GM06990 (cell line): ENCODE measurements around the gene CHST3.

Source experiments
- DNase-seq: peaks from one replicate; pipeline ENCODE4 v3.0.0-alpha.2; 2011; ENCODE audit not compliant: insufficient read length; ENCODE audit errors: extremely low read depth
- H3K27me3 ChIP-seq: replicated peaks from 2 replicates; pipeline ENCODE4 v1.6.0; 2011; ENCODE audit warnings: low read length; ENCODE audit not compliant: control insufficient read depth, insufficient read depth
- H3K36me3 ChIP-seq: 2 replicates; pipeline ENCODE4 v1.5.1; 2011; ENCODE audit warnings: low read length; ENCODE audit not compliant: control insufficient read depth, insufficient read depth
- H3K4me3 ChIP-seq: replicated peaks from 2 replicates; pipeline ENCODE4 v1.5.1; 2011; ENCODE audit warnings: low read depth, mild to moderate bottlenecking, control low read depth, low read length
- TF ChIP-seq, protein P1 (sequence below): IDR thresholded peaks from 2 replicates; pipeline ENCODE4 v1.5.1; 2011; ENCODE audit warnings: low read length, control low read depth, mild to moderate bottlenecking, inconsistent platforms; ENCODE audit not compliant: insufficient read depth, poor library complexity, severe bottlenecking

CHST3 gene

DNA sequence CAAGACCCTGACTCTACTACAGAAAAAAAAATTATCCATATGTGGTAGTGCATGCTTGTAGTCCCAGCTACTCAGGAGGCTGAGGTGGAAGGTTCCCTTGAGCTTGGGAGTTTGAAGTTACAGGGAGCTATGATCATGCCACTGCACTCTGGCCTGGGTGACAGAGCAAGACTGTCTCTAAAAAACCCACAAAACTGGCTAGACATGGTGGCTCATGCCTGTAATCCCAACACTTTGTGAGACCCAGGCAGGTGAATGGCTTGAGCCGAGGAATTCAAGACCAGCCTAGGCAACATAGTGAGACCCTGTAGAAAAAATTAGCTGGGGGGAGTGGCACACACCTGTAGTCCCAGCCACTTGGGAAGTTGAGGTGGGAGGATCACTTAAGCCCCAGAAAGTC lies 32.9 kb upstream of the CHST3 start:
- no peaks in the 10 kb centered on the region for H3K36me3 ChIP-seq
- TF ChIP-seq, protein P1, sequence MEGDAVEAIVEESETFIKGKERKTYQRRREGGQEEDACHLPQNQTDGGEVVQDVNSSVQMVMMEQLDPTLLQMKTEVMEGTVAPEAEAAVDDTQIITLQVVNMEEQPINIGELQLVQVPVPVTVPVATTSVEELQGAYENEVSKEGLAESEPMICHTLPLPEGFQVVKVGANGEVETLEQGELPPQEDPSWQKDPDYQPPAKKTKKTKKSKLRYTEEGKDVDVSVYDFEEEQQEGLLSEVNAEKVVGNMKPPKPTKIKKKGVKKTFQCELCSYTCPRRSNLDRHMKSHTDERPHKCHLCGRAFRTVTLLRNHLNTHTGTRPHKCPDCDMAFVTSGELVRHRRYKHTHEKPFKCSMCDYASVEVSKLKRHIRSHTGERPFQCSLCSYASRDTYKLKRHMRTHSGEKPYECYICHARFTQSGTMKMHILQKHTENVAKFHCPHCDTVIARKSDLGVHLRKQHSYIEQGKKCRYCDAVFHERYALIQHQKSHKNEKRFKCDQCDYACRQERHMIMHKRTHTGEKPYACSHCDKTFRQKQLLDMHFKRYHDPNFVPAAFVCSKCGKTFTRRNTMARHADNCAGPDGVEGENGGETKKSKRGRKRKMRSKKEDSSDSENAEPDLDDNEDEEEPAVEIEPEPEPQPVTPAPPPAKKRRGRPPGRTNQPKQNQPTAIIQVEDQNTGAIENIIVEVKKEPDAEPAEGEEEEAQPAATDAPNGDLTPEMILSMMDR, result no peak
- no peak for DNase-seq
- H3K4me3 ChIP-seq, result no peak overlapping the region
- no peaks in the 10 kb centered on the region for H3K27me3 ChIP-seq

DNA sequence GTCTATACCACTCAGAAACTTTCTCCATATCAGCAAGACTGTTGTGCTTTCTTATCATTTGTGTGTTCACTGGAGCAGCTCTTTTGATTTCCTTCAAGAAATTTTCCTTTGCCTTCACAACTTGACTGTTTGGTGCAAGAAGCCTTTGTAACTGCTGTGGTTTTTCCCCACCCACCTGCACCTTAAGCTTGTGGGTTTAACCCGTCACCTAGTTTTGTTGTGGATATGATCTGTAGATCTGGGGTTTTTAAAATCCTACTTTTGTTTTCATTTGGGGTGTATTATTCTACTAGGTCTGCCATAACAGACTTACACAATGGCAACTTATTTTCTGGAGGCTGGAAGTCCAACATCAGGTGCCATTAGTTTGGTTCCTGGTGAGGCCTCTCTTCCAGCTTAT lies 30.5 kb upstream of the CHST3 start:
- no peak for DNase-seq
- TF ChIP-seq, protein P1, result no peak
- Histone ChIP-seq H3K4me3 (no peak overlapping the region), H3K36me3 (no peaks in the 10 kb centered on the region), H3K27me3 (no peaks in the 10 kb centered on the region)

DNA sequence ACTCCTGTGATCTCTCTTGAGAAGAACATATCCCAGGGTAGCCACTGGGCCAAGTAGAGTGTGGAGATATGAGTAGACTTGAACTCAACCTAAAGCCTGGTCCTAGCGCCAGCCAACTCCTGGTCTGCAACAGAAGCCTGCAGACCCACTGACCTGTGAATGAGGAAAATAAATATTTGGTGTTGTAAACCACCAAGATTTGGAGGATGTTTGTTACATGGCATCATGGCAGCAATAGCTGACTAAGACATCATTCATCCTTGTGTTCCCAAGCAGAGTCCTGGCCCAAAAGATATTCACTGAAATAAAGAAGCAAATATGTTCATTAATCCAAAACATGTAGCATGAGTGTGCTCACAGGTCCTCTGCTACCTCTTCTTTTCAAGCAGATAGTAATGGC lies 26.0 kb upstream of the CHST3 start:
- no peak for DNase-seq
- no peak overlapping the region for H3K4me3 ChIP-seq
- no peaks in the 10 kb centered on the region for H3K27me3 ChIP-seq
- TF ChIP-seq, protein P1, result no peak
- no peaks in the 10 kb centered on the region for H3K36me3 ChIP-seq

DNA sequence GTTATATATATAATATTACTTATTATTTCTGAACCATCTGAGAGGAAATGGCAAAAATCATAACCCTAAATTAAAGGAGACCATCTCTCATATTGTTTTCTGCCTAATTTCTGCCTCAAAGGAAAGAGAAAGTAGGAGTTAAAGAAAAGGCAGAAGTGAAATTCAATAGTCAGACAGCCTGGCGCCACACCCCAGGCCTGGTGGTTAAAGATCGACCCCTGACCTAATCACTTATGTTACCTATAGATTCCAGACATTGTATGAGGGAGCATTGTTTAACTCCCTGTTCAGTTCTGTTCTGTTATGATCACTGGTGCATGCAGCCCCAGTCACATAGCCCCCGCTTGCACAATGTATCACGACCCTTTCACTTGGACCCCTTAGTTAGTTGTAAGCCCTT lies 24.9 kb upstream of the CHST3 start:
- TF ChIP-seq, protein P1, result no peak
- Histone ChIP-seq H3K27me3 (no peaks in the 10 kb centered on the region), H3K4me3 (no peak overlapping the region), H3K36me3 (no peaks in the 10 kb centered on the region)
- DNase-seq, result no peak

DNA sequence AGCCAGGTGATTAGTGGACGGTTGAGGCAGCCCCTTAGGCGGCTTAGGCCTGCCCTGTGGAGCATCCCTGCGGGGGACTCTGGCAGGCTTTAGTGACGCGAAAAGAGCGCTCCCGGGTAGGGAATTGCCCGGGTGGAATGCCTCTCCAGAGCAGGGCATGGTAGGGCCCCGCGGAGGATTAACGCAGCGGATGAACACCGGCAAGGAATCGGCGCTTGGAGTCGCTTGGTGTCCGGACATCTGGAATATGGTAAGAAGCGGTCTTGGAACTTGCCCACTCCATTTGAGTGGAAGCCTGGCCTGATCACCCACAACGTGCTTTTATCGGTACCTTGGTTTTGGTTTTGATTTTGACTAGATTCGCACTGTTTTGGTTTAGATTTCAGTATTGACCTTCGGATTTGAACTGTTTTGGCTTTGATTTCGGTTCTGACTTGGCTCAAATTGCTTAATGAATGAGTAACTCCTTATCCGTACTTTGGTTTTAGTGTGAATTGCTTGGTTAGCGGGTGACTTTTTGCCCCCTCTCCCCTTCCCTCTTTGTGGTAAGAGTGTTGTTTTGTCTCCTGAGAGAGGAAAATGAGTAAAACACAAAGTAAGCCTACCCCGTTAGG lies 24.2 kb upstream of the CHST3 start:
- Histone ChIP-seq H3K36me3 (no peaks in the 10 kb centered on the region), H3K27me3 (no peaks in the 10 kb centered on the region), H3K4me3 (no peak overlapping the region)
- TF ChIP-seq, protein P1, result no peak
- DNase-seq, result no peak

DNA sequence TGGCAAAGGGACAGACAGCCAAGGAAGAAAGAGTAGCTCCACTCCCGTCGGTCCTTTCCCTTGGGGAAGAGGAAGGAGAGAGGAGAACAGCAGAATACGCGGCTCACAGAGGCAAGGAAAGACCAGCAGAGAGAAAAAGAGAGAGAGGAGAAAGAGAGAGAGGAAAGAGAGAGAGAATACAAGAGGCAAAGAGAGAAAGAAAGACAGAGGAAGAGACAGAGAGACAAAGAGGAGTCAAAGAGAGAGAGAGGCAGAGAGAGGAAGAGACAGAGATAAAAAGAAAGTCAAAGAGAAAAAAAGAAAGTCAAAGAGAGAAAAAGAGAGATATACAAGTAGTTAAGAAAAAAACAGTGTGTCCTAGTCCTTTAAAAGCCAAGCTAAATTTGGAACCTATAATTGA lies 23.4 kb upstream of the CHST3 start:
- TF ChIP-seq, protein P1, result no peak
- DNase-seq, result no peak
- Histone ChIP-seq H3K27me3 (no peaks in the 10 kb centered on the region), H3K36me3 (no peaks in the 10 kb centered on the region), H3K4me3 (no peak overlapping the region)
